ENCODE measurements around the gene DNAJC5. TPM values are rescaled to one million over a fixed set of nuclear protein-coding genes. Genes with fewer than 3 reads are reported as not detected.

The DNAJC5 gene
- total RNA-seq, 2 experiments from 2014 or later = 32.2 to 32.5 TPM

DNA sequence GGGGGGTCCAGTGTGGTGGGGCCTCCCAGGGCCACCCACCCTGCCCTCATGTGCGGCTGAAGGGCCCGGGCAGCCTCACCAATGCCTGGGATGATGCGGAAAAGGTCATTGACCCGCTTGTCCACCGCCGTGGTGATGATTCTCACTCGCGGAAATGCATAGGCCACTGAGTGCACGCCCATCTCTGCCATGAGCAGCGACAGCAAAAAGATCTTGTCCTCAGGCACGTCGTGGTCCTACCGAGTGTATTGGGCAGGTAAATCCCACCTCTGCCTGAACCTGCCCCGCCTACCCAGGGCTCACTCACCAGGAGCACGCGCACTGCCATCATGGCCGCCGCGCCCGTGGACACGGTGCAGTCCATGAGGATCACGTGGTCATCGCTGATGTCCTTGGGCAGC, 45.1 kb downstream of the DNAJC5 start:
- no peak for DNase-seq
- CTCF ChIA-PET = interaction anchor here (1.0 to 1.3 kb wide), 2 partner anchors 33 to 34 kb away, joined by 3 read pairs; no protein-coding TSS in a partner anchor
- intact Hi-C loops (cut with micrococcal nuclease) = no loop called here
- Mint-ChIP-seq H3K4me1 (ENCODE audit: low read depth) (peaks cover 12% of the 10 kb centered on the region), H3K27ac (no peak overlapping the region), H3K36me3 (ENCODE audit: low read depth) (peaks cover 12% of the 10 kb centered on the region), H3K9me3 (no peaks in the 10 kb centered on the region), H3K27me3 (no peaks in the 10 kb centered on the region), H3K4me3 (no peak overlapping the region)
- ATAC-seq = no peak
- TF ChIP-seq, protein P1, sequence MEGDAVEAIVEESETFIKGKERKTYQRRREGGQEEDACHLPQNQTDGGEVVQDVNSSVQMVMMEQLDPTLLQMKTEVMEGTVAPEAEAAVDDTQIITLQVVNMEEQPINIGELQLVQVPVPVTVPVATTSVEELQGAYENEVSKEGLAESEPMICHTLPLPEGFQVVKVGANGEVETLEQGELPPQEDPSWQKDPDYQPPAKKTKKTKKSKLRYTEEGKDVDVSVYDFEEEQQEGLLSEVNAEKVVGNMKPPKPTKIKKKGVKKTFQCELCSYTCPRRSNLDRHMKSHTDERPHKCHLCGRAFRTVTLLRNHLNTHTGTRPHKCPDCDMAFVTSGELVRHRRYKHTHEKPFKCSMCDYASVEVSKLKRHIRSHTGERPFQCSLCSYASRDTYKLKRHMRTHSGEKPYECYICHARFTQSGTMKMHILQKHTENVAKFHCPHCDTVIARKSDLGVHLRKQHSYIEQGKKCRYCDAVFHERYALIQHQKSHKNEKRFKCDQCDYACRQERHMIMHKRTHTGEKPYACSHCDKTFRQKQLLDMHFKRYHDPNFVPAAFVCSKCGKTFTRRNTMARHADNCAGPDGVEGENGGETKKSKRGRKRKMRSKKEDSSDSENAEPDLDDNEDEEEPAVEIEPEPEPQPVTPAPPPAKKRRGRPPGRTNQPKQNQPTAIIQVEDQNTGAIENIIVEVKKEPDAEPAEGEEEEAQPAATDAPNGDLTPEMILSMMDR (IDR thresholded peaks at IDR 0.05) = no peak
- POLR2A ChIA-PET = interaction anchor here (1.5 kb wide), 1 partner anchor 17 kb away, joined by 4 read pairs; no protein-coding TSS in a partner anchor

DNA sequence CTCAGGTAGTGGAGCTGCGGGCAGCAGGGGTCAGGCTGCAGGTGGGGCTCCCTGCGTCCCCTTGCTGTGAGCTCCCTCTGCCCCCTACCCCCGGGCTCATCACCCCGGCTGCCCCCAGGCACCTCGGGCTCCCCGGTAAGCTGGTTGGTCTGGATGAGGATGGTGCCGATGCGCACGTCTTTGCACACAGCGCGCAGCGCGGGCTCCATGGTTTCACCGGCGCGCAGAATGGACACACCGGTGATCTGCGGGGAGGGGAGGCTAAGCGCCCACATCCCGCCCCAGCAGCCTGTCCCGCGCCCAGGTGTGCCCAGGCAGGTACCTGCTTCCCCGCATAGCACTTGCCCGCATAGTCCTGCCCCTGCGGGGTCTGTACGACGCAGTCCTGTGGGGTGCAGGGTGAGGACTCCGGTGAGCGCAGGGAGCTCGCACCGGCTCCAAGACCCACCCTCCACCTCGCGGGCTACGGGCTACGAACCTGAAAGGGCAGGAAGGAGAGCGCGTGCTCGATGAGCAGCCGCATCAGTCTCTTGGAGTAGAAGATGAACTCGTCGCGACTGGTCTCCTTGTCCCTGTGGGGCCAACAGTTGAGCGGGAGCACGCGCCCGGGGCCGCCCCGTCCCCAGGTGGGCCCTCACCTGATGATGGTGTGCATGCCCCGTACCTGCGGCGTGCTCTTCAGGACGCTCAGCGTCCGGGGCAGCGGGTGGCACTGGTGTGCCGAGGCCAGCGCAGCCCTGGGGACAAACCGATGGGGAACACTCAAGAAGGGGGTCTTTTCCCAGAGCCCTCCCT, 45.7 kb downstream of the DNAJC5 start:
- Mint-ChIP-seq H3K4me3 (no peak overlapping the region), H3K36me3 (ENCODE audit: low read depth) (peaks cover 13% of the 10 kb centered on the region), H3K27me3 (no peaks in the 10 kb centered on the region), H3K9me3 (no peaks in the 10 kb centered on the region), H3K4me1 (ENCODE audit: low read depth) (peaks cover 12% of the 10 kb centered on the region), H3K27ac (peak overlapping the region; percentile 57)
- no peak for DNase-seq
- ChIA-PET CTCF (interaction anchor here (1.3 kb wide), 1 partner anchor 33 kb away, joined by 3 read pairs; no protein-coding TSS in a partner anchor), POLR2A (interaction anchor here (1.5 kb wide), 1 partner anchor 18 kb away, joined by 4 read pairs; no protein-coding TSS in a partner anchor)
- TF ChIP-seq, protein P1 (IDR thresholded peaks at IDR 0.05) = no peak
- no peak for ATAC-seq
- intact Hi-C loops (cut with micrococcal nuclease) = no loop called here

DNA sequence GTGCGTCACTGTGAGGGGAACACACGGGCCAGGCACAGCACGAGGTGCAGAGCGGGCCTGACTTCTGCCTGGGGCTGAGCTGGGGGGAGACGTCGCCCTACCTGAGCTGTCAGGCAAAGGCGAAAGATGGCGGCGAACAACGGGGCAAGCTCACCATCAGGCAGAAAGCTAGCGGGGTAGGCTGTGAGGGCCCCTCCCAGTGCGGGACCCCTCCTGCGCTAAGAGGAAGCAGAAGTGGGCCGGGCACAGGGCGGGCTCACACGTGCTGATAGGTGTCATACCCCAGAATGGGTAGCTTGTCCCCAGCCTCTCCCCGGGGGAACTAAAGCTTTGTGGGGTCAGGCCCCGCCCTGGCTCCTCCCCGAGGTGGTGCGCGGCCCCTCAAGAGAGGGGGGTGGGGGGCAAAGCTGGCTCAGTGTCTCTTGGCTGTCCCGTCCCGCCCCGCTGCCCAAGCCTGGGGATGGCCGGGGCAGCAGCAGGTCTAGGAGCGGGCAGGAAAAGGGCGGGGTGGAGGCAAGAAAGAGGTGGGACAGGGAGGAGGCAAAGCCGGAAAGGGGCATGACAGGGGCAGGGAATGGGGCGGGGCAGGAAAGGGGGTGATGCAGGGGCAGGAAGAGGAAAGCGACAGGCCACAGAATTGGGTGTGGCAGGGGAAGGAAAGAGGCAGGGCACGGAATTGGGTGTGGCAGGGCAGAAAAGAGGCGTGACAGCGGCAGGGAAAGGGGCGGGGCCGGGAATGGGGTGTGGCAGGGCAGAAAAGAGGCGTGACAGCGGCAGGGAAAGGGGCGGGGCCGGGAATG, 46.6 kb downstream of the DNAJC5 start:
- POLR2A ChIA-PET = interaction anchor here (1.5 to 1.7 kb wide), 2 partner anchors 8 to 18 kb away, joined by 4 read pairs; no protein-coding TSS in a partner anchor
- H3K4me1 Mint-ChIP-seq (ENCODE audit: low read depth) = peaks cover 12% of the 10 kb centered on the region
- H3K4me3 Mint-ChIP-seq = peak overlapping the region; percentile 12
- CTCF ChIA-PET = no interaction called here
- H3K9me3 Mint-ChIP-seq = no peaks in the 10 kb centered on the region
- DNase-seq = peak; percentile 94
- TF ChIP-seq, protein P1 (IDR thresholded peaks at IDR 0.05) = no peak
- H3K27ac Mint-ChIP-seq = peak overlapping the region; percentile 74
- peak; percentile 94 for ATAC-seq
- peaks cover 9% of the 10 kb centered on the region for H3K36me3 Mint-ChIP-seq (ENCODE audit: low read depth)
- intact Hi-C loops (cut with micrococcal nuclease) = no loop called here
- no peaks in the 10 kb centered on the region for H3K27me3 Mint-ChIP-seq

DNA sequence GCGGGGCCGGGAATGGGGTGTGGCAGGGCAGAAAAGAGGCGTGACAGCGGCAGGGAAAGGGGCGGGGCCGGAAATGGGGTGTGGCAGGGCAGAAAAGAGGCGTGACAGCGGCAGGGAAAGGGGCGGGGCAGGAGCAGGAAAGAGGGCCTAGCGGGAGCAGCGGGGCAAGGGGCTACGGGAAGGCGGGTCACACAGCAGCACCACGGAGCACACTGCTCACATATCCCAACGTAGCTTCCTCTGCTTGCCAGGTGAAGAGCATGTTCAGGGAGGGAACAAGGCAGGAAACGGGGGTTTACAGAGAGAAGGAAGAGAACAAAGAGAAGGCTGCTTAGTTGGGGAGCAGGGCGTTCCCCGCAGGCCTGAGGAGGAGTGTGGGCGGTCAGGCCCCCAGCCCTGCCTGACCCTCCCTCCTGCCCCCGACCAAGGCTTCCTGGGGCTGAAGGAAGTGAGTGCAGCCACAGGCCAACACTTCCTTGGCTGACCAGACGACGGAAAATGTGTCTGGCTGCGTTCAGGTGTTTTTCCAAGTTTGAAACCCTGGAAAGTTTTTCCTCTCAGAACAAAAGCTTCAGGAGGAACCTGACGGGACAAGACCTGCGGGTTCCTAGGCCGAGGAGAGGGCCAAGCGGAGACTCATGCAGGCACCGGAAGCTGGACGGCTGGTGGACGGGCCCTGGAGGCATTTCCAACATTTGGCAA, 47.5 kb downstream of the DNAJC5 start:
- Mint-ChIP-seq H3K36me3 (ENCODE audit: low read depth) (peaks cover 9% of the 10 kb centered on the region), H3K27ac (peak overlapping the region; percentile 73), H3K9me3 (no peaks in the 10 kb centered on the region), H3K4me3 (no peak overlapping the region), H3K4me1 (ENCODE audit: low read depth) (peaks cover 17% of the 10 kb centered on the region), H3K27me3 (no peaks in the 10 kb centered on the region)
- POLR2A ChIA-PET = interaction anchor here (0.8 to 1.7 kb wide), 2 partner anchors 9 to 38 kb away, joined by 4 read pairs; no protein-coding TSS in a partner anchor
- DNase-seq (peak; percentile 66), ATAC-seq (no peak)
- TF ChIP-seq, protein P1 (IDR thresholded peaks at IDR 0.05) = no peak
- CTCF ChIA-PET = no interaction called here
- intact Hi-C loops (cut with micrococcal nuclease) = no loop called here

All from activated CD8-positive, alpha-beta T cell treated with anti-CD3 and anti-CD28 coated beads for 36 hours (primary cell).